ENCODE measurements around the gene SLC25A44. TPM values are rescaled to one million over a fixed set of nuclear protein-coding genes. Genes with fewer than 3 reads are reported as not detected.

The SLC25A44 gene
- total and polyA plus RNA-seq, 2 of the 8 experiments (the other 6 are each of a cell fraction or from before 2014, with no cell fraction given), result 23.4 to 32.1 TPM

GRCh38 chr1:156144742-156145141, 49.2 kb upstream of the SLC25A44 start:
- POLR2A ChIA-PET (ENCODE audit: partially characterized antibody), result interaction anchor here (1.2 to 8.5 kb wide), 4 partner anchors 30 to 73 kb away, joined by 3 to 64 read pairs (median 4); partner anchors contain the start of gene PMF1

More at GRCh38 chr1:156144742-156145141, 49.2 kb upstream of the SLC25A44 start:
- H2BK20ac ChIP-seq (ENCODE audit: low read length), result 0 out of 2 replicates have a peak overlapping the region, but pooled peaks have one; percentile 43
- no peak overlapping the region for H4K5ac ChIP-seq (ENCODE audit: insufficient read length, low read depth, low read length)
- no peak for FAIRE-seq
- H3K14ac ChIP-seq (ENCODE audit: insufficient read length), result no peak overlapping the region
- H2BK15ac ChIP-seq (ENCODE audit: low read length), result no peak overlapping the region
- H2BK120ac ChIP-seq (replicated peaks; ENCODE audit: low read depth, low read length), result no peak overlapping the region
- no peak overlapping the region for H3K27ac ChIP-seq (ENCODE audit: low read depth, low read length)
- H3K36me3 ChIP-seq (ENCODE audit: control insufficient read depth in 2 of 4, insufficient read depth in 4 of 4, low read length in 3 of 4), result no peaks in the 10 kb centered on the region
- H2AK5ac ChIP-seq (ENCODE audit: low read depth, low read length), result no peak overlapping the region
- no peak overlapping the region for H3K23ac ChIP-seq (ENCODE audit: insufficient read length)
- H2BK12ac ChIP-seq (ENCODE audit: low read depth, low read length), result no peak overlapping the region
- no peak overlapping the region for H4K8ac ChIP-seq (ENCODE audit: extremely low read depth, insufficient read depth, low read length)
- H3K4ac ChIP-seq (replicated peaks; ENCODE audit: insufficient read length, low read depth, low read length), result no peak overlapping the region
- no peaks in the 10 kb centered on the region for H3K79me1 ChIP-seq (ENCODE audit: low read depth, low read length)
- no peaks in the 10 kb centered on the region for H3K9me3 ChIP-seq (ENCODE audit: insufficient read depth in 2 of 2, low read depth in 1 of 2, low read length in 1 of 2)
- CTCF ChIA-PET (ENCODE audit: partially characterized antibody), result interaction anchor here (2.0 to 42.4 kb wide), 5 partner anchors 16 to 96 kb away, joined by 5 to 1994 read pairs (median 47); partner anchors contain the start of genes BGLAP, MEX3A, PAQR6 and PMF1
- H3K4me2 ChIP-seq (ENCODE audit: insufficient read depth in 1 of 2, low read depth in 2 of 2, low read length in 2 of 2), result no peak overlapping the region
- H4K20me1 ChIP-seq (replicated peaks in 1 of 2; ENCODE audit: control insufficient read depth in 1 of 2, insufficient read depth in 2 of 2, low read length in 2 of 2), result no peaks in the 10 kb centered on the region
- H3K4me1 ChIP-seq (replicated peaks in 1 of 4; ENCODE audit: control insufficient read depth in 3 of 4, insufficient read depth in 4 of 4, low read length in 3 of 4), result peaks cover 12 to 27% (median 21%) of the 10 kb centered on the region in 4 experiments
- no peak overlapping the region for H4K91ac ChIP-seq (replicated peaks; ENCODE audit: insufficient read length, low read length)
- no peaks in the 10 kb centered on the region for H3K79me2 ChIP-seq (ENCODE audit: control insufficient read depth in 1 of 2, insufficient read depth in 2 of 2, low read length in 2 of 2)
- WGBS, 2 experiments (ENCODE audit: extremely low coverage in 1 of 2, insufficient coverage in 1 of 2, insufficient read length in 1 of 2, insufficient replicate concordance in 2 of 2, low coverage in 1 of 2, low lambda C conversion rate in 2 of 2, missing lambda C conversion rate in 1 of 2), result 94% methylated on average over 5 of the region's 5 CpGs; no CpG with 5 or more reads in 1 of the 2 experiments
- no peak overlapping the region for H2AFZ ChIP-seq (ENCODE audit: low read length)
- no peaks in the 10 kb centered on the region for H3K27me3 ChIP-seq (replicated peaks in 1 of 4; ENCODE audit: control insufficient read depth in 3 of 4, extremely low read depth in 1 of 4, insufficient read depth in 3 of 4, low read length in 3 of 4)
- no peak for TF ChIP-seq KDM4A (IDR thresholded peaks at IDR 0.05; ENCODE audit: low read depth, low read length, severe bottlenecking)
- no peak for TF ChIP-seq RNF2 (IDR thresholded peaks at IDR 0.05; ENCODE audit: borderline replicate concordance, low read depth, low read length, missing control alignments, poor library complexity, severe bottlenecking)
- TF ChIP-seq SAP30 (IDR thresholded peaks at IDR 0.05; ENCODE audit: insufficient read depth, insufficient replicate concordance, low read length), result no peak
- TF ChIP-seq E2F6 (IDR thresholded peaks at IDR 0.05), result no peak
- no peak for TF ChIP-seq SP1 (IDR thresholded peaks at IDR 0.05; ENCODE audit: low read depth, low read length)
- no peak overlapping the region for H3K4me3 ChIP-seq (ENCODE audit: extremely low read depth in 1 of 4, insufficient read depth in 2 of 4, low read depth in 3 of 4, low read length in 4 of 4)
- no peak overlapping the region for H3K18ac ChIP-seq (ENCODE audit: extremely low read depth, low read length)
- no peak overlapping the region for H2BK5ac ChIP-seq (ENCODE audit: low read depth, low read length)
- H3K9ac ChIP-seq (replicated peaks in 1 of 4; ENCODE audit: extremely low read depth in 1 of 4, low read depth in 3 of 4, low read length in 3 of 4), result no peak overlapping the region
- no peak for DNase-seq (ENCODE audit: low read depth in 1 of 2, low spot score in 2 of 2)
- no peak overlapping the region for H3K56ac ChIP-seq (replicated peaks; ENCODE audit: insufficient read length, low read depth, low read length)
- peaks cover 3% of the 10 kb centered on the region; the same call in 1 of the 2 replicates for H3K23me2 ChIP-seq (ENCODE audit: low read depth, low read length)
